Aorta (tissue), 5 donors: ENCODE measurements around the gene PATE3. TPM values are rescaled to one million over a fixed set of nuclear protein-coding genes. Genes with fewer than 3 reads are reported as not detected.

Experiments
- ATAC-seq: fragments of 200-7000 bp; cut with Tn5 transposase; one replicate; pipeline ENCODE4 v1.9.1; 2022; ENCODE audit warnings: moderate library complexity; ENCODE audit not compliant: low FRiP score
- DNase-seq, 2 donors: peaks; one replicate each; pipeline ENCODE4 v3.0.0-alpha.2; 2020
- H3K27ac ChIP-seq, 2 donors: one replicate each; pipeline ENCODE4 v1.5.1; 2013; ENCODE audit warnings: low read length in 2 of 2, mild to moderate bottlenecking in 2 of 2, moderate library complexity in 2 of 2, control low read depth in 1 of 2, inconsistent platforms in 1 of 2, low read depth in 1 of 2
- H3K27me3 ChIP-seq, 2 donors: one replicate each; pipeline ENCODE4 v1.6.1; 2013; ENCODE audit warnings: control low read depth in 1 of 2, low read length in 1 of 2, mild to moderate bottlenecking in 1 of 2, moderate library complexity in 1 of 2; ENCODE audit not compliant: insufficient read depth in 2 of 2, control insufficient read depth in 1 of 2
- H3K36me3 ChIP-seq, 2 donors: one replicate each; pipeline ENCODE4 v1.6.1; 2013; ENCODE audit warnings: control low read depth in 1 of 2, low read length in 1 of 2, mild to moderate bottlenecking in 1 of 2; ENCODE audit not compliant: insufficient read depth in 2 of 2, control insufficient read depth in 1 of 2
- H3K4me1 ChIP-seq, 2 donors: one replicate each; pipeline ENCODE4 v1.6.1; 2013; ENCODE audit warnings: low read length in 2 of 2, control low read depth in 1 of 2, mild to moderate bottlenecking in 1 of 2, moderate library complexity in 1 of 2; ENCODE audit not compliant: insufficient read depth in 2 of 2, control insufficient read depth in 1 of 2
- H3K4me3 ChIP-seq, 2 donors: one replicate each; pipeline ENCODE4 v1.5.1; 2013; ENCODE audit warnings: low read length in 2 of 2, control low read depth in 1 of 2, mild to moderate bottlenecking in 1 of 2
- H3K9me3 ChIP-seq: one replicate; pipeline ENCODE4 v1.6.1; 2013; ENCODE audit warnings: mild to moderate bottlenecking, low read length; ENCODE audit not compliant: control insufficient read depth
- WGBS, 2 donors: extraction: QIAGEN DNeasy Blood & Tissue Kit; methylation state at CpG; one replicate each; pipeline ENCODE4 v1.1.7; 2013; 5-methylcytosine and 5-hydroxymethylcytosine counted together
- intact Hi-C, 2 donors: fragments of 100-400 bp; cut with DNase I; formaldehyde crosslinking; loops; one replicate each; pipeline versions ENCODE4 v1.14.2 to v1.15.0; 2022
- long read RNA-seq, 2 donors: library from polyadenylated mRNA; unstranded; transcript quantifications; one replicate each; pipeline ENCODE4 v2.0.0, GENCODE V29; 2020 to 2021
- polyA plus RNA-seq, 2 donors: library from polyadenylated mRNA; stranded (reverse); fragments of 200-250 nt; gene quantifications; one replicate each; pipeline ENCODE4 v1.2.3, GENCODE V29; 2013
- total RNA-seq, 2 donors: library from RNA; stranded (reverse); fragmentation: NEBNext Ultra II Directional; extraction: Animal tissue kit (Norgen Biotek cat#: 25700); gene quantifications; one replicate each; pipeline ENCODE4 v1.2.1, GENCODE V29; 2021
- donor health status: healthy with polysubstance abuse.
- donor health status: Bipolar disorder and iron deficiency.
- donor health status: DM: no; HTN: no; CAD: no.
- donor health status: DM: no; HTN: no; CAD: no.
- donor health status: DM: yes; HTN: yes; CAD: no.

PATE3 gene, protein sequence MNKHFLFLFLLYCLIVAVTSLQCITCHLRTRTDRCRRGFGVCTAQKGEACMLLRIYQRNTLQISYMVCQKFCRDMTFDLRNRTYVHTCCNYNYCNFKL
- not detected for total RNA-seq
- not detected for polyA plus RNA-seq
- long read RNA-seq, donor 1 = 0 reads
- long read RNA-seq, donor 2 = 0 reads

GRCh38 chr11:125787827-125788226, at the start of gene PATE3:
PATE3 (plus strand) TSS chr11:125788127; CDS start chr11:125788152, 25 bp downstream.
- intact Hi-C loops = no loop called here
- no peaks in the 10 kb centered on the region for H3K4me1 ChIP-seq
- no peak for ATAC-seq
- no peak within 1 kb of the TSS for H3K27ac ChIP-seq
- H3K36me3 ChIP-seq = no peaks in the 10 kb centered on the region
- WGBS, 2 donors = 48 to 61% methylated on average over 2 of the region's 2 CpGs
- no peak within 1 kb of the TSS for H3K4me3 ChIP-seq
- DNase-seq = no peak
- no peaks in the 10 kb centered on the region for H3K27me3 ChIP-seq
- H3K9me3 ChIP-seq = peaks cover 7% of the 10 kb centered on the region

DNA sequence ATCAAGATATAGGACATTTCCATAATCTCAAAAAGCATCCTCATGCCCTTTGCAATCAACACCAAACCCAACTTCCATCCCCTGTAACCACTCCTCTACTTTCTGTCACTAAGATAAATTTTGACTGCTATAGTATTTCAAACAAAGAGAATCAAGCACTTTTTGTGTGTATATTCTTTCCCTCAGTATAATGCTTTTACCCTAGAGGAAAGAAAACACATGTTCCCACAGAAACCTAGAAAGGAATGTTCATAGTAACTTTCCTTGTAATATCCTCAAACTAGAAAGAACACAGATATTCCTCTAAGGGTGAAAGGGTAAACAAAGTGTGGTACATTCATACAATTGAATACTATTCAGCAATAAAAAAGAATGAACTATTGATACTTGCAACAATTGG, 47.3 kb upstream of the PATE3 start:
- Histone ChIP-seq H3K36me3 (no peaks in the 10 kb centered on the region), H3K4me3 (no peak overlapping the region), H3K27ac (no peak overlapping the region), H3K27me3 (no peaks in the 10 kb centered on the region), H3K4me1 (no peaks in the 10 kb centered on the region), H3K9me3 (no peaks in the 10 kb centered on the region)
- no peak for ATAC-seq
- intact Hi-C loops = no loop called here
- DNase-seq = no peak

- no peak overlapping the region for H3K27ac ChIP-seq
- DNase-seq = no peak
- H3K4me3 ChIP-seq = no peak overlapping the region
- H3K36me3 ChIP-seq = no peaks in the 10 kb centered on the region
- WGBS, 2 donors = 87 to 100% methylated on average over 1 of the region's 1 CpG
- ATAC-seq = no peak
- H3K4me1 ChIP-seq = no peaks in the 10 kb centered on the region
- intact Hi-C loops = no loop called here
- no peaks in the 10 kb centered on the region for H3K27me3 ChIP-seq
- H3K9me3 ChIP-seq = no peaks in the 10 kb centered on the region
These were observed 44.2 kb upstream of the PATE3 start for GRCh38 chr11:125743681-125744080.

DNA sequence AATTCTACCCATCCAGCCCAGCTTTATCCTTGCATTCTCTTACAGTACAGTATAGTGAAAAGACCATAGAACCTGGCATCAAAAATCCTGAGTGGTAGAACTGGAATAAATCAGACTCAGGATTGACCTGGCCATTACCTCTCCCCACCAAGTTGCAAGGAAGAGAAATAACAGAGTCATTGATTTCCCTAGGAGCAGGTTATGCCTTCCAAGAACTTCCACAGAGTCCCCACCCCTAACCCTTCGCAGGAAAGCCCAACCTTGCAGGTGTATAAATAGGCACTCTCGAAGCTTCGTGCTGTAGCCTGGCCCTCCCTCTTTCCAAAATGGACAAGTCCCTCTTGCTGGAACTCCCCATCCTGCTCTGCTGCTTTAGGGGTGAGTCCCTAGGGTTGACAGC, 41.9 kb upstream of the PATE3 start, which contains the start of gene PATE1:
TSS of gene PATE1 (plus strand) at position 301 of the 400 bp plus-strand sequence. CDS start at position 327, 26 bp downstream.
- ATAC-seq (no peak), DNase-seq (no peak)
- intact Hi-C loops = no loop called here
- H3K4me1 ChIP-seq = no peaks in the 10 kb centered on the region
- no peaks in the 10 kb centered on the region for H3K27me3 ChIP-seq
- no peaks in the 10 kb centered on the region for H3K9me3 ChIP-seq
- H3K36me3 ChIP-seq = no peaks in the 10 kb centered on the region
- no peak within 1 kb of the TSS for H3K4me3 ChIP-seq
- no peak within 1 kb of the TSS for H3K27ac ChIP-seq
- WGBS, 2 donors = 76 to 81% methylated on average over 3 of the region's 3 CpGs

DNA sequence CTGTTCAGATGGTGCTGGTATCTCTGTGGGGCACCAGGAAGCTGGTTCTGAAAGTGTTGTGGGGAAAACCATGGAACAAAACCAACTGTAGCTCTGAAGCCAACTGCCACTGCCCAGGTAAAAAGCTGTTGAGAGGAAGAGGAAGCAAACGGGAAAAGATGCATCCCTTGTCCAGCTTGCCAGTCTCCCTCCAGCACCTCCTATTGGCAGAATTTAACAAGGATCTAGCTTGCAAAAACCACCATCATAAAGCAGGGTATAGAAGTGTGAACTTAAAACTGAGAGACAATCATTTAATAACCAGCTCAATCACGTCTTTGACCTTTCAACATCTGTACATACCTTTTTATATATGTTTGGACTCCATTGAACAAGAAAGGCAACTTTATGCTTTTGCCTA, 37.3 kb upstream of the PATE3 start:
- no peaks in the 10 kb centered on the region for H3K4me1 ChIP-seq
- ATAC-seq (no peak), DNase-seq (no peak)
- 32 to 38% methylated on average over 2 of the region's 2 CpGs for WGBS, 2 donors
- H3K9me3 ChIP-seq = no peaks in the 10 kb centered on the region
- H3K36me3 ChIP-seq = no peaks in the 10 kb centered on the region
- intact Hi-C loops = no loop called here
- H3K4me3 ChIP-seq = no peak overlapping the region
- no peaks in the 10 kb centered on the region for H3K27me3 ChIP-seq
- no peak overlapping the region for H3K27ac ChIP-seq

DNA sequence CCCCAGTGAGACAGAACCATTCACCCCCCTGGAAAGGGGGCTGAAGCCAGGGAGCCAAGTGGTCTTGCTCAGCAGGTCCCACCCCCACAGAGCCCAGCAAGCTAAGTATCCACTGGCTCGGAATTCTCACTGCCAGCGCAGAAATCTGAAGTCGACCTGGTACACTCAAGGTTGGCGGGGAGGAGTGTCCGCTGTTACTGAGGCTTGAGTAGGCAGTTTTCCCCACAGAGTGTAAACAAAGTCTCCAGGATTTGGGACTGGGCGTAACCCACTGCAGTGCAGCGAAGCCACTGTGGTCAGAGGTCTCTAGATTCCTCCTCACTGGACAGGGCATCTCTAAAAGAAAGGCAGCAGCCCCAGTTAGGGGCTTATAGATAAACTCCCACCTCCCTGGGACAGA, 31.9 kb upstream of the PATE3 start:
- Histone ChIP-seq H3K27me3 (no peaks in the 10 kb centered on the region), H3K9me3 (no peaks in the 10 kb centered on the region), H3K36me3 (no peaks in the 10 kb centered on the region), H3K27ac (no peak overlapping the region), H3K4me1 (no peaks in the 10 kb centered on the region), H3K4me3 (no peak overlapping the region)
- ATAC-seq (no peak), DNase-seq (no peak)
- WGBS, 2 donors = 78 to 82% methylated on average over 7 of the region's 7 CpGs
- intact Hi-C loops = no loop called here

- intact Hi-C loops = no loop called here
- no peak overlapping the region for H3K4me3 ChIP-seq
- WGBS, 2 donors = 68 to 75% methylated on average over 1 of the region's 1 CpG
- H3K36me3 ChIP-seq = no peaks in the 10 kb centered on the region
- peaks cover 0 to 2% of the 10 kb centered on the region in 2 donors for H3K27me3 ChIP-seq
- no peak for DNase-seq
- H3K27ac ChIP-seq = no peak overlapping the region
- H3K9me3 ChIP-seq = no peaks in the 10 kb centered on the region
- no peaks in the 10 kb centered on the region for H3K4me1 ChIP-seq
- no peak for ATAC-seq
These were observed 25.5 kb upstream of the PATE3 start for GRCh38 chr11:125762445-125762844.

DNA sequence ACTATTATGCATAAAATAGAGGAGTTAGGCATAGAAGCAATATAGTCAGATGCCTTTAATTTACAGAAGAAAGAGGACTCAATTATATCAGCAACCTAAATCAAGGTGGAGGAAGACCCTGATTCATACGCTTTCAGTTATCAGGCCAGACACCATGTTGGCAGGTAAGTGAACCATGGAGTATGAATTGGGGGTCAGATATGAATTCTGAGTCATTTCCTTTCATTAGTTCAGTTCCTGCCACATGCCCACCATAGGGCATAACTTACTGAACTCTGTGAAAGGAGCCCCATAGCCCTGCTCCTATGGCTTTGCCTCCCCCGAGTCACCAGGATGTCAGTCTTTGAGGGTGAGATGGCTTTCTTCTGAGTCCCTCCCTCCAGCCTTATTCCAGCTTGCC, 24.4 kb upstream of the PATE3 start:
- no peak for ATAC-seq
- no peaks in the 10 kb centered on the region for H3K36me3 ChIP-seq
- H3K27ac ChIP-seq = no peak overlapping the region
- H3K4me3 ChIP-seq = no peak overlapping the region
- no peaks in the 10 kb centered on the region for H3K4me1 ChIP-seq
- peaks cover 0 to 2% of the 10 kb centered on the region in 2 donors for H3K27me3 ChIP-seq
- intact Hi-C loops = no loop called here
- DNase-seq = no peak
- H3K9me3 ChIP-seq = no peaks in the 10 kb centered on the region
- WGBS, 2 donors = 93 to 98% methylated on average over 2 of the region's 2 CpGs

GRCh38 chr11:125766251-125766650, 21.7 kb upstream of the PATE3 start:
- no peak overlapping the region for H3K4me3 ChIP-seq
- peaks cover 0 to 2% of the 10 kb centered on the region in 2 donors for H3K27me3 ChIP-seq
- DNase-seq (no peak), ATAC-seq (no peak)
- intact Hi-C loops = no loop called here
- H3K4me1 ChIP-seq = no peaks in the 10 kb centered on the region
- no peak overlapping the region for H3K27ac ChIP-seq
- WGBS, 2 donors = 50 to 76% methylated on average over 1 of the region's 1 CpG
- H3K36me3 ChIP-seq = no peaks in the 10 kb centered on the region
- no peaks in the 10 kb centered on the region for H3K9me3 ChIP-seq
